GM23338 (cell line): ENCODE results near the gene GNAT1. TPM values are rescaled to one million over a fixed set of nuclear protein-coding genes. Genes with fewer than 3 reads are reported as not detected.
A peak's percentile ranks its signal among the peaks of the same experiment; 100 is the strongest.

Experiments
- ATAC-seq: fragments of 200-7000 bp; cut with Tn5 transposase; 3 replicates; pipeline ENCODE4 v1.9.1; 2020
- DNase-seq: peaks from one replicate; pipeline ENCODE4 v3.0.0-alpha.2; 2015; ENCODE audit warnings: low spot score
- H2AFZ ChIP-seq: fragments of 200-600 bp; sonication (generic); 2 replicates; pipeline ENCODE4 v1.8.0; 2016; ENCODE audit warnings: antibody characterized with exemption, mild to moderate bottlenecking, moderate library complexity
- H3F3A ChIP-seq: fragments of 200-600 bp; sonication (generic); replicated peaks from 2 replicates; pipeline ENCODE4 v1.8.0; 2017; ENCODE audit warnings: antibody characterized with exemption, mixed run types, low read depth
- H3K27ac ChIP-seq: fragments of 200-600 bp; sonication (generic); 2 replicates; pipeline ENCODE4 v1.6.1; 2016; ENCODE audit warnings: low read depth
- H3K27me3 ChIP-seq: fragments of 200-600 bp; sonication (generic); 2 replicates; pipeline ENCODE4 v1.8.0; 2016; ENCODE audit warnings: mild to moderate bottlenecking, mixed run types, moderate library complexity; ENCODE audit not compliant: insufficient read depth
- H3K36me3 ChIP-seq: fragments of 200-600 bp; sonication (generic); 2 replicates; pipeline ENCODE4 v1.8.0; 2016; ENCODE audit warnings: mild to moderate bottlenecking; ENCODE audit not compliant: insufficient read depth
- H3K4me1 ChIP-seq: fragments of 200-600 bp; sonication (generic); 2 replicates; pipeline ENCODE4 v1.8.0; 2016; ENCODE audit warnings: mild to moderate bottlenecking, moderate library complexity; ENCODE audit not compliant: insufficient read depth
- H3K4me2 ChIP-seq: fragments of 200-600 bp; sonication (generic); 2 replicates; pipeline ENCODE4 v1.7.1; 2017; ENCODE audit warnings: mixed run types
- H3K4me3 ChIP-seq: fragments of 200-600 bp; sonication (generic); 2 replicates; pipeline ENCODE4 v1.6.1; 2016; ENCODE audit warnings: mixed run types
- H3K79me2 ChIP-seq: fragments of 200-600 bp; sonication (generic); replicated peaks from 2 replicates; pipeline ENCODE4 v1.8.0; 2017; ENCODE audit warnings: mild to moderate bottlenecking; ENCODE audit not compliant: insufficient read depth
- H3K9me2 ChIP-seq: fragments of 200-600 bp; sonication (generic); 2 replicates; pipeline ENCODE4 v1.8.0; 2017; ENCODE audit not compliant: insufficient read depth
- H4K20me1 ChIP-seq: fragments of 200-600 bp; sonication (generic); replicated peaks from 2 replicates; pipeline ENCODE4 v1.8.0; 2017; ENCODE audit warnings: mild to moderate bottlenecking; ENCODE audit not compliant: insufficient read depth
- H3K27ac Mint-ChIP-seq: 2 replicates; pipeline ENCODE4 v1.8.0; 2020; ENCODE audit warnings: inconsistent platforms, mild to moderate bottlenecking, moderate library complexity, mixed read lengths
- H3K27me3 Mint-ChIP-seq: 3 replicates; pipeline ENCODE4 v1.8.0; 2022; ENCODE audit warnings: low read depth, mild to moderate bottlenecking, moderate library complexity, mixed read lengths, inconsistent platforms; ENCODE audit not compliant: insufficient read depth, poor library complexity
- H3K36me3 Mint-ChIP-seq: 3 replicates; pipeline ENCODE4 v1.8.0; 2021; ENCODE audit warnings: low read depth, mild to moderate bottlenecking, inconsistent platforms, moderate library complexity, mixed read lengths
- H3K4me1 Mint-ChIP-seq: 3 replicates; pipeline ENCODE4 v1.8.0; 2020; ENCODE audit warnings: mild to moderate bottlenecking, inconsistent platforms, mixed read lengths
- H3K4me3 Mint-ChIP-seq: 3 replicates; pipeline ENCODE4 v1.8.0; 2021; ENCODE audit warnings: moderate library complexity, mild to moderate bottlenecking, inconsistent platforms, mixed read lengths
- H3K9me3 Mint-ChIP-seq: 3 replicates; pipeline ENCODE4 v1.8.0; 2020; ENCODE audit warnings: moderate library complexity, mild to moderate bottlenecking, inconsistent platforms, mixed read lengths
- CREB1 ChIP-seq: fragments of 250-450 bp; sonication (Bioruptor Pico); IDR thresholded peaks from 2 replicates; pipeline ENCODE4 v1.5.0; 2020; ENCODE audit warnings: low read depth, mild to moderate bottlenecking, moderate library complexity
- ETS1 ChIP-seq: IDR thresholded peaks from 2 replicates; pipeline ENCODE4 v1.6.1; 2016; ENCODE audit warnings: antibody characterized with exemption
- EZH2 ChIP-seq: fragments of 200-600 bp; sonication (generic); IDR thresholded peaks from one replicate; pipeline ENCODE4 v1.8.0; 2017; ENCODE audit warnings: antibody characterized with exemption, mild to moderate bottlenecking, low read depth; ENCODE audit not compliant: unreplicated experiment
- JUNB ChIP-seq: IDR thresholded peaks from one replicate; pipeline ENCODE4 v1.6.1; 2016; ENCODE audit warnings: antibody characterized with exemption; ENCODE audit not compliant: unreplicated experiment
- NANOG ChIP-seq: IDR thresholded peaks from 2 replicates; pipeline ENCODE4 v1.6.1; 2016; ENCODE audit warnings: antibody characterized with exemption, borderline replicate concordance
- POLR2AphosphoS5 ChIP-seq: IDR thresholded peaks from 2 replicates; pipeline ENCODE4 v1.6.1; 2016; ENCODE audit warnings: antibody characterized with exemption, low read depth
- STAT1 ChIP-seq: IDR thresholded peaks from one replicate; pipeline ENCODE4 v1.6.1; 2016; ENCODE audit warnings: antibody characterized with exemption; ENCODE audit not compliant: unreplicated experiment
- ZNF114 ChIP-seq: fragments of 250-450 bp; sonication (Bioruptor Pico); IDR thresholded peaks from 2 replicates; pipeline ENCODE4 v1.5.0; 2020; ENCODE audit warnings: mild to moderate bottlenecking, moderate library complexity
- ZNF331 ChIP-seq: fragments of 250-450 bp; sonication (Bioruptor Pico); IDR thresholded peaks from 2 replicates; pipeline ENCODE4 v1.5.0; 2020; ENCODE audit warnings: low read depth, mild to moderate bottlenecking, moderate library complexity
- polyA plus RNA-seq: library from polyadenylated mRNA; unstranded; fragments of >200 nt; fragmentation: Nextera tagmentation; extraction: Ambion mirVana; gene quantifications from 2 replicates; pipeline ENCODE4 v1.2.1, GENCODE V29; 2016
- total RNA-seq: library from RNA; depleted of rRNA; stranded (reverse); fragments of >200 nt; shearing (Covaris generic); gene quantifications from 2 replicates; pipeline ENCODE4 v1.2.3, GENCODE V29; 2014
- TF ChIP-seq, protein P1 (sequence below), 2 experiments: fragments of 200-600 bp in 1 of 2; sonication (generic) in 1 of 2; conservative IDR thresholded peaks; 2 replicates each; pipeline versions ENCODE4 v1.5.1 to v1.6.1; 2016 to 2017; ENCODE audit warnings: antibody characterized with exemption in 2 of 2, low read depth in 2 of 2, mild to moderate bottlenecking in 2 of 2, moderate library complexity in 1 of 2
- TF ChIP-seq, protein P2 (sequence below): fragments of 250-450 bp; sonication (Bioruptor Pico); IDR thresholded peaks from 2 replicates; pipeline ENCODE4 v1.5.0; 2020; ENCODE audit warnings: mild to moderate bottlenecking, moderate library complexity

The GNAT1 gene
- total and polyA plus RNA-seq, 2 experiments from 2014 or later = not detected

DNA sequence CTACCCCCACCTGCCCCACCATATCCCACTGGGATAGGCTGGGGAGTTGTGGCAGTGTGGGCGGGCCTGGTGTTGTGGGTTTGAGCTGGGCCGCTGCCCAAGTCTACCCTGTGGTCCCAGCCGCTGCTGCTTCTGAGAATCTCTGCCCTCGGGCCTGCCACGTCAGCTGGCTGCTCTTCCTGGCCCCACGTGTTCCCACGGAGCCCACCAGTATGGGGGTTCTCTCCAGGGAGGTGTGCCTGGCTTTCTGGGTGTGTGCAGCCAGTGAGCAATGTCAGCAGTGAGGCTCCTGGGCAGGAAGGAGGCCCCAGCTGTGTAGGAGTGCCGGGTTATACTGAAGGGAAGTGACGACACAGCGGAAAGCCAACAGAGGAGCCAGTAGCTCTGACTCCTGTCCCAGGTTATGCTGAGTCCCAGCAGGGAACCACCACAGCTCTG, 55.1 kb downstream of the GNAT1 start:
- H4K20me1 ChIP-seq = peaks cover 52% of the 10 kb centered on the region
- TF ChIP-seq STAT1 = no peak
- TF ChIP-seq EZH2 = no peak
- TF ChIP-seq NANOG = no peak
- TF ChIP-seq ZNF331 (CRISPR knock-in tag) = no peak
- TF ChIP-seq, protein P1, sequence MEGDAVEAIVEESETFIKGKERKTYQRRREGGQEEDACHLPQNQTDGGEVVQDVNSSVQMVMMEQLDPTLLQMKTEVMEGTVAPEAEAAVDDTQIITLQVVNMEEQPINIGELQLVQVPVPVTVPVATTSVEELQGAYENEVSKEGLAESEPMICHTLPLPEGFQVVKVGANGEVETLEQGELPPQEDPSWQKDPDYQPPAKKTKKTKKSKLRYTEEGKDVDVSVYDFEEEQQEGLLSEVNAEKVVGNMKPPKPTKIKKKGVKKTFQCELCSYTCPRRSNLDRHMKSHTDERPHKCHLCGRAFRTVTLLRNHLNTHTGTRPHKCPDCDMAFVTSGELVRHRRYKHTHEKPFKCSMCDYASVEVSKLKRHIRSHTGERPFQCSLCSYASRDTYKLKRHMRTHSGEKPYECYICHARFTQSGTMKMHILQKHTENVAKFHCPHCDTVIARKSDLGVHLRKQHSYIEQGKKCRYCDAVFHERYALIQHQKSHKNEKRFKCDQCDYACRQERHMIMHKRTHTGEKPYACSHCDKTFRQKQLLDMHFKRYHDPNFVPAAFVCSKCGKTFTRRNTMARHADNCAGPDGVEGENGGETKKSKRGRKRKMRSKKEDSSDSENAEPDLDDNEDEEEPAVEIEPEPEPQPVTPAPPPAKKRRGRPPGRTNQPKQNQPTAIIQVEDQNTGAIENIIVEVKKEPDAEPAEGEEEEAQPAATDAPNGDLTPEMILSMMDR (conservative IDR thresholded peaks at IDR 0.05; ENCODE audit: low read depth in 2 of 2) = no peak
- TF ChIP-seq ZNF114 (CRISPR knock-in tag) = no peak
- TF ChIP-seq POLR2AphosphoS5 = no peak
- TF ChIP-seq, protein P2, sequence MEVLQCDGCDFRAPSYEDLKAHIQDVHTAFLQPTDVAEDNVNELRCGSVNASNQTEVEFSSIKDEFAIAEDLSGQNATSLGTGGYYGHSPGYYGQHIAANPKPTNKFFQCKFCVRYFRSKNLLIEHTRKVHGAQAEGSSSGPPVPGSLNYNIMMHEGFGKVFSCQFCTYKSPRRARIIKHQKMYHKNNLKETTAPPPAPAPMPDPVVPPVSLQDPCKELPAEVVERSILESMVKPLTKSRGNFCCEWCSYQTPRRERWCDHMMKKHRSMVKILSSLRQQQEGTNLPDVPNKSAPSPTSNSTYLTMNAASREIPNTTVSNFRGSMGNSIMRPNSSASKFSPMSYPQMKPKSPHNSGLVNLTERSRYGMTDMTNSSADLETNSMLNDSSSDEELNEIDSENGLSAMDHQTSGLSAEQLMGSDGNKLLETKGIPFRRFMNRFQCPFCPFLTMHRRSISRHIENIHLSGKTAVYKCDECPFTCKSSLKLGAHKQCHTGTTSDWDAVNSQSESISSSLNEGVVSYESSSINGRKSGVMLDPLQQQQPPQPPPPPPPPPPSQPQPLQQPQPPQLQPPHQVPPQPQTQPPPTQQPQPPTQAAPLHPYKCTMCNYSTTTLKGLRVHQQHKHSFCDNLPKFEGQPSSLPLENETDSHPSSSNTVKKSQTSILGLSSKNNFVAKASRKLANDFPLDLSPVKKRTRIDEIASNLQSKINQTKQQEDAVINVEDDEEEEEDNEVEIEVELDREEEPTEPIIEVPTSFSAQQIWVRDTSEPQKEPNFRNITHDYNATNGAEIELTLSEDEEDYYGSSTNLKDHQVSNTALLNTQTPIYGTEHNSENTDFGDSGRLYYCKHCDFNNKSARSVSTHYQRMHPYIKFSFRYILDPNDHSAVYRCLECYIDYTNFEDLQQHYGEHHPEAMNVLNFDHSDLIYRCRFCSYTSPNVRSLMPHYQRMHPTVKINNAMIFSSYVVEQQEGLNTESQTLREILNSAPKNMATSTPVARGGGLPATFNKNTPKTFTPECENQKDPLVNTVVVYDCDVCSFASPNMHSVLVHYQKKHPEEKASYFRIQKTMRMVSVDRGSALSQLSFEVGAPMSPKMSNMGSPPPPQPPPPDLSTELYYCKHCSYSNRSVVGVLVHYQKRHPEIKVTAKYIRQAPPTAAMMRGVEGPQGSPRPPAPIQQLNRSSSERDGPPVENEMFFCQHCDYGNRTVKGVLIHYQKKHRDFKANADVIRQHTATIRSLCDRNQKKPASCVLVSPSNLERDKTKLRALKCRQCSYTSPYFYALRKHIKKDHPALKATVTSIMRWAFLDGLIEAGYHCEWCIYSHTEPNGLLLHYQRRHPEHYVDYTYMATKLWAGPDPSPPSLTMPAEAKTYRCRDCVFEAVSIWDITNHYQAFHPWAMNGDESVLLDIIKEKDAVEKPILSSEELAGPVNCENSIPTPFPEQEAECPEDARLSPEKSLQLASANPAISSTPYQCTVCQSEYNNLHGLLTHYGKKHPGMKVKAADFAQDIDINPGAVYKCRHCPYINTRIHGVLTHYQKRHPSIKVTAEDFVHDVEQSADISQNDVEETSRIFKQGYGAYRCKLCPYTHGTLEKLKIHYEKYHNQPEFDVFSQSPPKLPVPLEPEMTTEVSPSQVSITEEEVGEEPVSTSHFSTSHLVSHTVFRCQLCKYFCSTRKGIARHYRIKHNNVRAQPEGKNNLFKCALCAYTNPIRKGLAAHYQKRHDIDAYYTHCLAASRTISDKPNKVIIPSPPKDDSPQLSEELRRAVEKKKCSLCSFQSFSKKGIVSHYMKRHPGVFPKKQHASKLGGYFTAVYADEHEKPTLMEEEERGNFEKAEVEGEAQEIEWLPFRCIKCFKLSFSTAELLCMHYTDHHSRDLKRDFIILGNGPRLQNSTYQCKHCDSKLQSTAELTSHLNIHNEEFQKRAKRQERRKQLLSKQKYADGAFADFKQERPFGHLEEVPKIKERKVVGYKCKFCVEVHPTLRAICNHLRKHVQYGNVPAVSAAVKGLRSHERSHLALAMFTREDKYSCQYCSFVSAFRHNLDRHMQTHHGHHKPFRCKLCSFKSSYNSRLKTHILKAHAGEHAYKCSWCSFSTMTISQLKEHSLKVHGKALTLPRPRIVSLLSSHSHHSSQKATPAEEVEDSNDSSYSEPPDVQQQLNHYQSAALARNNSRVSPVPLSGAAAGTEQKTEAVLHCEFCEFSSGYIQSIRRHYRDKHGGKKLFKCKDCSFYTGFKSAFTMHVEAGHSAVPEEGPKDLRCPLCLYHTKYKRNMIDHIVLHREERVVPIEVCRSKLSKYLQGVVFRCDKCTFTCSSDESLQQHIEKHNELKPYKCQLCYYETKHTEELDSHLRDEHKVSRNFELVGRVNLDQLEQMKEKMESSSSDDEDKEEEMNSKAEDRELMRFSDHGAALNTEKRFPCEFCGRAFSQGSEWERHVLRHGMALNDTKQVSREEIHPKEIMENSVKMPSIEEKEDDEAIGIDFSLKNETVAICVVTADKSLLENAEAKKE = no peak
- TF ChIP-seq ETS1 = no peak
- TF ChIP-seq JUNB = no peak
- TF ChIP-seq CREB1 (CRISPR knock-in tag) = no peak
- peaks cover 85% of the 10 kb centered on the region for H3K79me2 ChIP-seq
- Mint-ChIP-seq H3K27me3 (peaks cover 18% of the 10 kb centered on the region), H3K36me3 (peaks cover 19% of the 10 kb centered on the region), H3K9me3 (no peaks in the 10 kb centered on the region), H3K27ac (peak overlapping the region; percentile 94), H3K4me3 (peak overlapping the region; percentile 7; the same call in 2 of the 3 replicates), H3K4me1 (peaks cover 61% of the 10 kb centered on the region)
- H3K4me3 ChIP-seq = 0 out of 2 replicates have a peak overlapping the region, but pooled peaks have one; percentile 35
- H3K27ac ChIP-seq = peak overlapping the region; percentile 92
- DNase-seq (peak; percentile 52), ATAC-seq (peak; percentile 13)
- peaks cover 11% of the 10 kb centered on the region; the same call in 1 of the 2 replicates for H3F3A ChIP-seq
- H3K27me3 ChIP-seq = no peaks in the 10 kb centered on the region
- no peak overlapping the region for H2AFZ ChIP-seq
- H3K36me3 ChIP-seq = no peaks in the 10 kb centered on the region
- no peaks in the 10 kb centered on the region for H3K9me2 ChIP-seq
- peaks cover 44% of the 10 kb centered on the region for H3K4me1 ChIP-seq
- peak overlapping the region; percentile 72 for H3K4me2 ChIP-seq
